CD4-positive, alpha-beta memory T cell (primary cell): Measurements from ENCODE around the gene TEX264. TPM values are rescaled to one million over a fixed set of nuclear protein-coding genes. Genes with fewer than 3 reads are reported as not detected.
A peak's percentile ranks its signal among the peaks of the same experiment; 100 is the strongest.

Experiments used
- CTCF ChIA-PET: fragments of 350-600 bp; sonication (Branson Sonifier 250); formaldehyde crosslinking; loops from one replicate; lab custom pipeline; 2021; ENCODE audit warnings: inconsistent platforms; ENCODE audit not compliant: partially characterized antibody; lab: Charles Lee
- POLR2A ChIA-PET: fragments of 350-600 bp; sonication (Branson Sonifier 250); formaldehyde crosslinking; loops from one replicate; lab custom pipeline; 2021; ENCODE audit not compliant: partially characterized antibody; lab: Charles Lee
- DNase-seq, 5 donors: peaks; one replicate each; pipeline versions ENCODE4 v3.0.0 to v3.0.0-alpha.2; 2020 to 2022; ENCODE audit warnings: mixed read lengths in 1 of 5
- H3K27ac ChIP-seq: one replicate; pipeline ENCODE4 v1.7.0; 2013; ENCODE audit warnings: low read depth, low read length
- H3K27me3 ChIP-seq: 2 replicates; pipeline ENCODE4 v1.7.0; 2013; ENCODE audit warnings: mild to moderate bottlenecking, low read length, moderate library complexity; ENCODE audit not compliant: insufficient read depth
- H3K36me3 ChIP-seq: 2 replicates; pipeline ENCODE4 v1.7.0; 2013; ENCODE audit warnings: mild to moderate bottlenecking, low read length, moderate library complexity; ENCODE audit not compliant: insufficient read depth
- H3K4me1 ChIP-seq: 2 replicates; pipeline ENCODE4 v1.7.0; 2013; ENCODE audit warnings: mild to moderate bottlenecking, low read length, moderate library complexity; ENCODE audit not compliant: insufficient read depth
- H3K4me3 ChIP-seq, 2 donors: one replicate each; pipeline ENCODE4 v1.7.0; 2013; ENCODE audit warnings: low read length in 2 of 2, mild to moderate bottlenecking in 1 of 2
- H3K9me3 ChIP-seq, 2 donors: one replicate each; pipeline ENCODE4 v1.7.0; 2013; ENCODE audit warnings: low read length in 2 of 2, control low read depth in 1 of 2; ENCODE audit not compliant: control insufficient read depth in 1 of 2
- H3K27ac Mint-ChIP-seq, 7 donors: one replicate each; pipeline ENCODE4 v1.8.0; 2020 to 2021; ENCODE audit warnings: mixed read lengths in 7 of 7, mild to moderate bottlenecking in 6 of 7, inconsistent platforms in 3 of 7, moderate library complexity in 3 of 7
- H3K27me3 Mint-ChIP-seq, 2 donors: one replicate each; pipeline ENCODE4 v1.8.0; 2020 to 2021; ENCODE audit warnings: mixed read lengths in 2 of 2
- H3K36me3 Mint-ChIP-seq, 2 donors: one replicate each; pipeline ENCODE4 v1.8.0; 2020 to 2021; ENCODE audit warnings: mixed read lengths in 2 of 2, inconsistent platforms in 1 of 2, mild to moderate bottlenecking in 1 of 2
- H3K4me1 Mint-ChIP-seq, 4 donors: one replicate each; pipeline ENCODE4 v1.8.0; 2020 to 2021; ENCODE audit warnings: mixed read lengths in 4 of 4, mild to moderate bottlenecking in 1 of 4
- H3K4me3 Mint-ChIP-seq, 8 donors: one replicate each; pipeline ENCODE4 v1.8.0; 2020 to 2021; ENCODE audit warnings: mixed read lengths in 8 of 8, mild to moderate bottlenecking in 7 of 8, moderate library complexity in 6 of 8, inconsistent platforms in 3 of 8
- H3K9me3 Mint-ChIP-seq, 8 donors: one replicate each; pipeline ENCODE4 v1.8.0; 2020 to 2021; ENCODE audit warnings: mixed read lengths in 8 of 8, mild to moderate bottlenecking in 5 of 8, inconsistent platforms in 3 of 8, moderate library complexity in 1 of 8
- intact Hi-C: fragments of 100-400 bp; cut with micrococcal nuclease; formaldehyde crosslinking; loops from one replicate; pipeline ENCODE4 v1.15.1; 2023
- polyA plus RNA-seq, 2 donors: library from polyadenylated mRNA; unstranded; fragments of 300-500 nt; fragmentation: Illumina TruSeq; gene quantifications; one replicate each; pipeline ENCODE4 v1.2.3, GENCODE V29; 2021
- total RNA-seq, 2 experiments: library from RNA; stranded (reverse); gene quantifications; one replicate each; pipeline ENCODE4 v1.2.3, GENCODE V29; 2021

Gene TEX264
- total and polyA plus RNA-seq, 4 experiments from 2014 or later = 40.0 to 138 (median 75.3) TPM

DNA sequence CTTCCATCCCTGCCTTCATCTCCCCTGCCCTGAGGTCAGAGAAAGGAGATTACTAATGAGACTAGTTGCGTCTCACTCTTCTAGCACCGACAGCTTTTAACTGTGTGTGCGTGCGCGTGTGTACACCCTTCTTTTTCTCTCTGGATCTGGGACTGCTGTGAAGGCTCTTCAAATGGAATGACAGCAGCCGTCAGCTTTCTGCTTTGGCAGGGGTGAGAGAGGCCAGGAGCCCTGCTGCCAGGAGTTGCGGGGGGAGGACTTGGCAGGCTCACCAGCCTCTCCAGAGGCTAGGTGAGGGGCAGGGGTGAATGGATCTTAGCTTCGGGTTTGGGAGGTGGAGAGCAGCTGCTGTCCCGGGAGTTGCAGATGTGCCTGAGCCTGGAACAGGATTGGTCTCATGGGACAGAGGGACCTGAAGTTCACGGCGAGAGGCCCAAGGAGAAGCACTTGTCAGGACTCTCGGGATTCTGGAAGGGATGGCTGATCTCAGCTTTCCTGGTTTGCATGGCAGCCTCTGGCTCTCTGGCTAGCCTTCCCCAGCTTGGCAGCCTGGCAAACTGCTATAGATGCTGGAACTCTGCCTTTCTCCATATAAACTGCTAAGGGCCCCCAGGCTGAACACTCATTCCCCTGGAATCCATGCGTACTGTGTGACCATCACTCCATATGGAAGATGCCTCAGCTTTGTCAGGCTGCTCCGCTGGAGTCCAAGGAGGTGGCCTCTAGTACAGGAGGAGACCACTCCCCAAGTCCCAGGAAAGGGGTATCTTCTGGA lies 16.6 kb downstream of the TEX264 start:
- POLR2A ChIA-PET = interaction anchor here (0.9 to 11.0 kb wide), 5 partner anchors 15 to 298 kb away, joined by 3 to 251 read pairs (median 8); partner anchors contain the start of genes DCAF1, RAD54L2 and TEX264
- peaks cover 91% of the 10 kb centered on the region for H3K4me1 ChIP-seq

DNA sequence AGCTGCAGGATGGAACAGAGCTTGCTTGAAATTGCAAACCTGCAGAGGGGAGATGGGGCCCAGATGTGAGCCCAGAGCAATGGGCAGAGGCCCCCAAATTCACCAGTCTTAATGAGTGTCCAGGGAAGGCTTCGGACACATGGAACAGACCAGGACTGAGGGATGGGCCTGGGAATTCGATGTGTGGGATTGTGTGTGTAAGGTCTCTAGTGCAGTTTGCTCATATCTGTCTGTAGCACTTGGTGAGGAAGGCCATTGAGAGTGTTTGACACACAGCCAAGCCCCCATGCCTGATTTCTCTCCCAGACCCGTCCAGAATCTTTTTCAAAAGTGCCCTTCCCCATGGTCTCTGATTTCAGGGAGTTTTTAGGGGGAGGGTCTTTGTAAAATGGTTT lies 17.2 kb downstream of the TEX264 start:
- intact Hi-C loops = loop anchor here (10.0 kb wide), 1 partner anchor 117 kb away; no protein-coding TSS in a partner anchor
- POLR2A ChIA-PET = interaction anchor here (0.9 to 11.0 kb wide), 2 partner anchors 16 to 112 kb away, joined by 3 to 251 read pairs; partner anchors contain the start of gene TEX264
- Mint-ChIP-seq H3K27ac (peak overlapping the region in 6 of 7 donors; percentile 69 to 97 (median 86)), H3K36me3 (peaks cover 30 to 60% of the 10 kb centered on the region in 2 donors), H3K4me3 (peak overlapping the region in 3 of 8 donors; percentile 28 to 59 (median 43)), H3K27me3 (no peaks in the 10 kb centered on the region), H3K9me3 (no peaks in the 10 kb centered on the region), H3K4me1 (peaks cover 47 to 85% (median 64%) of the 10 kb centered on the region in 4 donors)
- Histone ChIP-seq H3K9me3 (no peaks in the 10 kb centered on the region), H3K27me3 (no peaks in the 10 kb centered on the region), H3K4me3 (no peak overlapping the region), H3K36me3 (peaks cover 48% of the 10 kb centered on the region), H3K27ac (no peak overlapping the region), H3K4me1 (peaks cover 90% of the 10 kb centered on the region)
- no peak for DNase-seq
- CTCF ChIA-PET = interaction anchor here (0.7 to 12.7 kb wide), 4 partner anchors 21 to 186 kb away, joined by 3 to 324 read pairs (median 20); partner anchors contain the start of gene TEX264

More for the DNA sequence above, 16.6 kb downstream of the TEX264 start:
- DNase-seq = no peak
- H3K9me3 ChIP-seq = no peaks in the 10 kb centered on the region
- peaks cover 34 to 60% of the 10 kb centered on the region in 2 donors for H3K36me3 Mint-ChIP-seq
- no peaks in the 10 kb centered on the region for H3K27me3 ChIP-seq
- H3K4me3 Mint-ChIP-seq = peak overlapping the region; percentile 45 to 88 (median 80)
- peak overlapping the region; percentile 92 to 98 (median 97) for H3K27ac Mint-ChIP-seq
- H3K27me3 Mint-ChIP-seq = no peaks in the 10 kb centered on the region
- intact Hi-C loops = loop anchor here (10.0 kb wide), 1 partner anchor 117 kb away; no protein-coding TSS in a partner anchor
- CTCF ChIA-PET = interaction anchor here (0.7 to 12.7 kb wide), 3 partner anchors 21 to 186 kb away, joined by 3 to 324 read pairs (median 36); partner anchors contain the start of gene TEX264
- no peaks in the 10 kb centered on the region for H3K9me3 Mint-ChIP-seq
- H3K4me3 ChIP-seq = peak overlapping the region in 1 of 2 donors; percentile 48
- peak overlapping the region; percentile 86 for H3K27ac ChIP-seq
- H3K36me3 ChIP-seq = peaks cover 42% of the 10 kb centered on the region
- H3K4me1 Mint-ChIP-seq = peaks cover 51 to 90% (median 70%) of the 10 kb centered on the region in 4 donors

DNA sequence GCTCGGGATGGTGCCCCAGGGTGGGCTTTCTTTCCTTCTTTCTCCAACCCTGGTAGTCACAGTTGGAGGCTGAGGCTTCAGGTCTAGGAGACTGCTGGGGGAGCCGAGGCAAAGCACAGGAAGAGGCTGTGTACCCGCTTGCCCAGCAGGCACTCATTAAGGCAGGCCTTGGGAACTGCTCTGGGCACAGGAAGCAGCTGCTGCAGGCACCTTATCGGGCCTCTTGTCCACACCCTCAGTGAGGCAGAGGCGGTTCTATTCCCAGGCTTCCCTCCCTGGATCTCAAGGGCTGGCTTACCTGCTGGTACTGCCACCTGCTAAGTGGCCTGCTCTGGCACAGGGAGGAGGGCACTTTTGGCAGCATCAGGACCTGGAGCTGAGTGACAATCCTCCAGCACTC lies 20.0 kb downstream of the TEX264 start:
- Histone ChIP-seq H3K9me3 (no peaks in the 10 kb centered on the region), H3K4me3 (no peak overlapping the region), H3K27ac (no peak overlapping the region), H3K27me3 (no peaks in the 10 kb centered on the region), H3K36me3 (peaks cover 43% of the 10 kb centered on the region), H3K4me1 (peaks cover 62% of the 10 kb centered on the region)
- Mint-ChIP-seq H3K4me1 (peaks cover 32 to 81% (median 47%) of the 10 kb centered on the region in 4 donors), H3K36me3 (peaks cover 31 to 57% of the 10 kb centered on the region in 2 donors), H3K27ac (peak overlapping the region in 4 of 7 donors; percentile 42 to 71 (median 68)), H3K27me3 (no peaks in the 10 kb centered on the region), H3K4me3 (no peak overlapping the region), H3K9me3 (no peaks in the 10 kb centered on the region)
- ChIA-PET CTCF (interaction anchor here (1.2 to 12.7 kb wide), 4 partner anchors 10 to 189 kb away, joined by 3 to 324 read pairs (median 13); partner anchors contain the start of gene TEX264), POLR2A (no interaction called here)
- intact Hi-C loops = no loop called here
- no peak for DNase-seq

DNA sequence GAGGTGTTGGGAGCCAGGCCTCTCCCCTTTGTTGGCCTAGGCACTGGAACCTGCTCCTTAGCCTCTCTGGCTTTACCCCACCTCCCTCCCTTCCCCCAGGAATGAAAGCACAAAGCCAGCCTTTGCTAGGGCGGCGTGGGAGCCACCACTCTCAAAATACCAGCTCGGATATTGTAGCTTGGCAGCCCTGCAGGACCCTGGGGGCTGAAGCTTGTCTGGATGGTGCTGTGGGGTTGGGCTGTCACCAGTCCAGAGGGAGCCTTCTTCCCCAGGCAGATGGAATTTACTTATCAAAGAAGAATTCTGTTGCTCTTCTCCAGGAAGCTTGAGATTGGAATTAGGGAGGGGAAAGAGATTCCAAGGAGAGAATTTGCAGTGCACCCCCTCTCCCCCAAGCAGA lies 20.9 kb downstream of the TEX264 start:
- H3K27ac Mint-ChIP-seq = peak overlapping the region in 5 of 7 donors; percentile 6 to 66 (median 24)

DNA sequence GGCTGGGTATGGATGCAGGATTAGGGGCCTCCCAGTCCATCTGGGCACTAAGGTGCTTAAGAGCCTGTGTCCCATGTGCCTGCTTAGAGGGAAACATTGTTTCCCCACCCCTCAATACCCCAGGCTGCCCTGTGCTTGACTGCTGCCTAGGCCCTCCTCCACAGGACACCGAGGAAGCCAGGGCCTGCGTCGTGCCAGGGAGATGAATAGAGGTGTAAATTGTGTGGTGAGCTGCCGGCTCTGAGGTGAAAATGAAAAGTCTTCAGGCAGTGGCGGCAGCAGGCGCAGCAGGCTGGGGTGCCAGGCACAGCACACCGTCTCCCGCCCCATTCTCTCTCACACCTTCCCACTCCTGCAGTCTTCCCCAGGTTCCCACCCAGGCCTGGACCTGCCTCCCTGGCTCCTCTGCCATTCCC lies 21.9 kb downstream of the TEX264 start:
- DNase-seq = no peak
- peaks cover 15 to 73% (median 29%) of the 10 kb centered on the region in 4 donors for H3K4me1 Mint-ChIP-seq
- H3K9me3 Mint-ChIP-seq = no peaks in the 10 kb centered on the region
- Histone ChIP-seq H3K9me3 (no peaks in the 10 kb centered on the region), H3K4me1 (peaks cover 42% of the 10 kb centered on the region), H3K27me3 (no peaks in the 10 kb centered on the region), H3K36me3 (peaks cover 58% of the 10 kb centered on the region), H3K27ac (no peak overlapping the region), H3K4me3 (no peak overlapping the region)
- H3K36me3 Mint-ChIP-seq = peaks cover 24 to 56% of the 10 kb centered on the region in 2 donors
- ChIA-PET CTCF (interaction anchor here (5.0 kb wide), 1 partner anchor 12 kb away, joined by 21 read pairs; no protein-coding TSS in a partner anchor), POLR2A (interaction anchor here (1.2 to 1.3 kb wide), 2 partner anchors 12 to 22 kb away, joined by 5 read pairs; partner anchors contain the start of gene TEX264)
- H3K27ac Mint-ChIP-seq = no peak overlapping the region
- H3K27me3 Mint-ChIP-seq = no peaks in the 10 kb centered on the region
- intact Hi-C loops = no loop called here
- no peak overlapping the region for H3K4me3 Mint-ChIP-seq

More for the DNA sequence above, 20.9 kb downstream of the TEX264 start:
- Mint-ChIP-seq H3K27me3 (no peaks in the 10 kb centered on the region), H3K4me3 (no peak overlapping the region), H3K4me1 (peaks cover 23 to 73% (median 38%) of the 10 kb centered on the region in 4 donors), H3K36me3 (peaks cover 25 to 56% of the 10 kb centered on the region in 2 donors), H3K9me3 (no peaks in the 10 kb centered on the region)
- DNase-seq = no peak
- H3K36me3 ChIP-seq = peaks cover 51% of the 10 kb centered on the region
- H3K4me1 ChIP-seq = peaks cover 53% of the 10 kb centered on the region
- H3K27ac ChIP-seq = no peak overlapping the region
- intact Hi-C loops = no loop called here
- ChIA-PET POLR2A (interaction anchor here (1.2 to 1.3 kb wide), 2 partner anchors 11 to 21 kb away, joined by 5 read pairs; partner anchors contain the start of gene TEX264), CTCF (interaction anchor here (1.4 to 12.7 kb wide), 3 partner anchors 11 to 108 kb away, joined by 3 to 324 read pairs (median 21); partner anchors contain the start of gene TEX264)
- no peak overlapping the region for H3K4me3 ChIP-seq
- no peaks in the 10 kb centered on the region for H3K27me3 ChIP-seq
- no peaks in the 10 kb centered on the region for H3K9me3 ChIP-seq

DNA sequence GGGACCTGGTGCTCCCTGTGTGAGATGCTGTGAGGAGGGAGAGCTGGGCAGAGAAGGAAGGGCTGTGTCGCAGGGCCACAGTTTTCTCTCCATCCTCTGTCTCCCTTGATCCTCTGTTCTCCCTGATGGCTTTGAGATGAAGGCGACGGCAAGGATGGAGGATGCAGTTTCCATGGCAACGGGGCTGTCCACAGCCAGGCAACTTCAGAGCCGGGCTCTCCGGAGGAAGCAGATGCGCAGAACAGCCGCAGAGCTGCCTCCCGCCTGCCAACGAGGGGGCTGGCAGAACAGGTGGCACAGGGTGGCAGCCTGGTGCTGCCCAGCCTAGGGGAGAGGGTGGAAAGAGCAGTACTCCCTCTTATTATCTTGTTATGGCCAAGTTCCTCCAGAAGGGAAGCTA lies 25.9 kb downstream of the TEX264 start:
- Histone ChIP-seq H3K36me3 (peaks cover 68% of the 10 kb centered on the region), H3K27me3 (no peaks in the 10 kb centered on the region), H3K4me1 (peaks cover 24% of the 10 kb centered on the region), H3K4me3 (no peak overlapping the region), H3K9me3 (no peaks in the 10 kb centered on the region), H3K27ac (no peak overlapping the region)
- H3K4me3 Mint-ChIP-seq = no peak overlapping the region
- H3K36me3 Mint-ChIP-seq = peaks cover 33 to 67% of the 10 kb centered on the region in 2 donors
- ChIA-PET CTCF (interaction anchor here (1.1 to 3.3 kb wide), 2 partner anchors 15 to 54 kb away, joined by 4 to 12 read pairs; no protein-coding TSS in a partner anchor), POLR2A (interaction anchor here (3.0 to 3.5 kb wide), 2 partner anchors 11 to 15 kb away, joined by 10 to 12 read pairs; no protein-coding TSS in a partner anchor)
- H3K27ac Mint-ChIP-seq = peak overlapping the region in 1 of 7 donors; percentile 46
- no peak for DNase-seq
- H3K4me1 Mint-ChIP-seq = peaks cover 13 to 61% (median 26%) of the 10 kb centered on the region in 4 donors
- intact Hi-C loops = no loop called here
- no peaks in the 10 kb centered on the region for H3K27me3 Mint-ChIP-seq
- H3K9me3 Mint-ChIP-seq = peaks cover 0 to 1% (median 0%) of the 10 kb centered on the region in 8 donors
